H1 (cell line): ENCODE results near the gene BPI. TPM values are rescaled to one million over a fixed set of nuclear protein-coding genes. Genes with fewer than 3 reads are reported as not detected.

ENCODE experiments used
- CTCF ChIA-PET: fragments of 300-600 bp; sonication (Branson Sonifier 250); formaldehyde crosslinking; loops from one replicate; lab custom pipeline; 2021; ENCODE audit not compliant: partially characterized antibody; lab: Charles Lee
- POLR2A ChIA-PET: fragments of 300-600 bp; sonication (Branson Sonifier 250); formaldehyde crosslinking; loops from one replicate; lab custom pipeline; 2021; ENCODE audit warnings: inconsistent platforms; ENCODE audit not compliant: partially characterized antibody; lab: Charles Lee
- DNase-seq, 2 experiments: peaks; one replicate each; pipeline versions ENCODE4 v3.0.0 to v3.0.0-alpha.2; 2010 to 2022; ENCODE audit warnings: low spot score in 2 of 2, low read depth in 1 of 2, mixed read lengths in 1 of 2
- FAIRE-seq: peaks from 2 replicates; lab custom pipeline; 2011; peaks lifted over from hg19 to GRCh38; lab: Jason Lieb, UNC
- H2AFZ ChIP-seq: 2 replicates; pipeline ENCODE4 v1.8.1; 2012; ENCODE audit warnings: low read length, inconsistent platforms
- H2AK5ac ChIP-seq: 2 replicates; pipeline ENCODE4 v1.6.1; 2013; ENCODE audit warnings: low read depth, low read length
- H2BK120ac ChIP-seq: replicated peaks from 2 replicates; pipeline ENCODE3; 2013; ENCODE audit warnings: low read depth, low read length, inconsistent platforms
- H2BK12ac ChIP-seq: 2 replicates; pipeline ENCODE4 v1.6.1; 2013; ENCODE audit warnings: low read depth, low read length
- H2BK15ac ChIP-seq: 2 replicates; pipeline ENCODE4 v1.6.1; 2013; ENCODE audit warnings: low read length
- H2BK20ac ChIP-seq: 2 replicates; pipeline ENCODE4 v1.6.1; 2013; ENCODE audit warnings: low read length
- H2BK5ac ChIP-seq: 2 replicates; pipeline ENCODE4 v1.6.1; 2013; ENCODE audit warnings: low read depth, low read length
- H3K14ac ChIP-seq: 2 replicates; pipeline ENCODE4 v1.6.1; 2013; ENCODE audit warnings: inconsistent platforms; ENCODE audit not compliant: insufficient read length
- H3K18ac ChIP-seq: 2 replicates; pipeline ENCODE4 v1.6.1; 2013; ENCODE audit warnings: low read length; ENCODE audit errors: extremely low read depth
- H3K23ac ChIP-seq: 2 replicates; pipeline ENCODE4 v1.6.1; 2013; ENCODE audit warnings: inconsistent platforms; ENCODE audit not compliant: insufficient read length
- H3K23me2 ChIP-seq: 2 replicates; pipeline ENCODE4 v1.6.1; 2013; ENCODE audit warnings: low read depth, low read length
- H3K27ac ChIP-seq: 2 replicates; pipeline ENCODE4 v1.6.1; 2011; ENCODE audit warnings: low read depth, low read length, inconsistent platforms
- H3K27me3 ChIP-seq, 4 experiments: replicated peaks in 1 of 4; 1 replicate in 1 of 4; 2 replicates in 3 of 4; pipeline versions ENCODE4 v1.6.1 to v1.8.1; 2011 to 2013; ENCODE audit warnings: low read length in 3 of 4, mild to moderate bottlenecking in 3 of 4, inconsistent platforms in 2 of 4, mixed read lengths in 2 of 4, moderate library complexity in 1 of 4; ENCODE audit not compliant: control insufficient read depth in 3 of 4, insufficient read depth in 3 of 4; ENCODE audit errors: extremely low read depth in 1 of 4
- H3K36me3 ChIP-seq, 4 experiments: 2 replicates each; pipeline versions ENCODE4 v1.6.1 to v1.8.1; 2011 to 2013; ENCODE audit warnings: mild to moderate bottlenecking in 4 of 4, low read length in 3 of 4, moderate library complexity in 2 of 4, control low read depth in 1 of 4, inconsistent platforms in 1 of 4; ENCODE audit not compliant: insufficient read depth in 4 of 4, control insufficient read depth in 2 of 4
- H3K4ac ChIP-seq: replicated peaks from 2 replicates; pipeline ENCODE3; 2013; ENCODE audit warnings: low read length, low read depth, mixed read lengths, inconsistent platforms; ENCODE audit not compliant: insufficient read length
- H3K4me1 ChIP-seq, 4 experiments: replicated peaks in 1 of 4; 1 replicate in 1 of 4; 2 replicates in 3 of 4; pipeline versions ENCODE4 v1.6.1 to v1.8.1; 2011 to 2013; ENCODE audit warnings: low read length in 3 of 4, inconsistent platforms in 2 of 4, mixed read lengths in 1 of 4; ENCODE audit not compliant: insufficient read depth in 4 of 4, control insufficient read depth in 3 of 4
- H3K4me2 ChIP-seq, 2 experiments: 2 replicates each; pipeline versions ENCODE4 v1.6.1 to v1.8.1; 2011 to 2013; ENCODE audit warnings: low read depth in 2 of 2, low read length in 2 of 2, control low read depth in 1 of 2, inconsistent platforms in 1 of 2, mild to moderate bottlenecking in 1 of 2; ENCODE audit not compliant: insufficient read depth in 1 of 2
- H3K4me3 ChIP-seq, 4 experiments: fragments of 200-600, 300-600 bp in 1 of 4; sonication (generic), shearing (Covaris generic), sonication (Bioruptor Twin) in 1 of 4; 2 replicates each; pipeline versions ENCODE4 v1.5.1 to v1.8.1; 2011 to 2016; ENCODE audit warnings: low read length in 4 of 4, low read depth in 3 of 4, control low read depth in 2 of 4, inconsistent platforms in 2 of 4, mild to moderate bottlenecking in 2 of 4, mixed read lengths in 1 of 4, moderate library complexity in 1 of 4; ENCODE audit not compliant: insufficient read depth in 2 of 4; ENCODE audit errors: extremely low read depth in 1 of 4
- H3K56ac ChIP-seq: replicated peaks from 2 replicates; pipeline ENCODE3; 2013; ENCODE audit warnings: low read depth, mild to moderate bottlenecking, mixed read lengths, low read length, inconsistent platforms; ENCODE audit not compliant: insufficient read length
- H3K79me1 ChIP-seq: 2 replicates; pipeline ENCODE4 v1.6.1; 2013; ENCODE audit warnings: low read depth, low read length, control low read depth
- H3K79me2 ChIP-seq, 2 experiments: 2 replicates each; pipeline versions ENCODE4 v1.6.1 to v1.8.1; 2012 to 2013; ENCODE audit warnings: low read length in 2 of 2, mild to moderate bottlenecking in 2 of 2, inconsistent platforms in 1 of 2; ENCODE audit not compliant: insufficient read depth in 2 of 2, control insufficient read depth in 1 of 2
- H3K9ac ChIP-seq, 4 experiments: replicated peaks in 1 of 4; 1 replicate in 1 of 4; 2 replicates in 3 of 4; pipeline versions ENCODE4 v1.6.1 to v1.8.1; 2011 to 2013; ENCODE audit warnings: low read depth in 3 of 4, low read length in 3 of 4, control low read depth in 2 of 4, mild to moderate bottlenecking in 2 of 4, moderate library complexity in 2 of 4, inconsistent platforms in 1 of 4; ENCODE audit errors: extremely low read depth in 1 of 4
- H3K9me3 ChIP-seq, 2 experiments: 2 replicates each; pipeline versions ENCODE4 v1.6.1 to v1.8.1; 2012 to 2013; ENCODE audit warnings: mild to moderate bottlenecking in 2 of 2, moderate library complexity in 2 of 2, control low read depth in 1 of 2, inconsistent platforms in 1 of 2, low read depth in 1 of 2, low read length in 1 of 2, mixed read lengths in 1 of 2; ENCODE audit not compliant: insufficient read depth in 2 of 2
- H4K20me1 ChIP-seq, 2 experiments: replicated peaks in 1 of 2; 2 replicates each; pipeline versions ENCODE3 to v1.8.1; 2011 to 2013; ENCODE audit warnings: inconsistent platforms in 2 of 2, low read length in 2 of 2, mild to moderate bottlenecking in 1 of 2; ENCODE audit not compliant: insufficient read depth in 2 of 2, control insufficient read depth in 1 of 2
- H4K5ac ChIP-seq: 2 replicates; pipeline ENCODE4 v1.6.1; 2013; ENCODE audit warnings: low read length, low read depth, mixed read lengths, inconsistent platforms; ENCODE audit not compliant: insufficient read length
- H4K8ac ChIP-seq: 2 replicates; pipeline ENCODE4 v1.8.0; 2013; ENCODE audit warnings: mild to moderate bottlenecking, moderate library complexity, low read length, inconsistent platforms; ENCODE audit not compliant: insufficient read depth; ENCODE audit errors: extremely low read depth
- H4K91ac ChIP-seq: replicated peaks from 2 replicates; pipeline ENCODE3; 2013; ENCODE audit warnings: low read length, mixed read lengths, inconsistent platforms; ENCODE audit not compliant: insufficient read length
- WGBS, 2 experiments: shearing (Covaris generic) in 1 of 2; methylation state at CpG; one replicate each; pipeline versions ENCODE4 v1.1.6 to v1.1.7; 2013 to 2015; ENCODE audit warnings: low lambda C conversion rate in 2 of 2, mixed read lengths in 2 of 2, inconsistent platforms in 1 of 2, low coverage in 1 of 2, missing lambda C conversion rate in 1 of 2; ENCODE audit not compliant: insufficient replicate concordance in 2 of 2, insufficient coverage in 1 of 2, insufficient read length in 1 of 2; ENCODE audit errors: extremely low coverage in 1 of 2, missing lambda C conversion rate in 1 of 2; 5-methylcytosine and 5-hydroxymethylcytosine counted together
- polyA plus RNA-seq, 7 experiments: library from polyadenylated mRNA; depleted of rRNA in 3 of 7; stranded (reverse) in 5 of 7; unstranded in 2 of 7; fragments of >200 nt in 5 of 7; fragments of 200-250 nt in 2 of 7; gene quantifications; 1 replicate in 5 of 7; 2 replicates in 1 of 7; 4 replicates in 1 of 7; pipeline versions ENCODE4 v1.2.1 to v1.2.3, GENCODE V29; 2011 to 2013; ENCODE audit warnings: missing spikeins in 2 of 7, mixed read lengths in 2 of 7
- total RNA-seq: library from RNA; stranded (reverse); fragmentation: NEBNext Ultra II Directional; extraction: Animal tissue kit (Norgen Biotek cat#: 25700); gene quantifications from 2 replicates; pipeline ENCODE4 v1.2.1, GENCODE V29; 2021

The BPI gene
- total and polyA plus RNA-seq, 2 of the 8 experiments (the other 6 are each of a cell fraction or from before 2014, with no cell fraction given): not detected

DNA sequence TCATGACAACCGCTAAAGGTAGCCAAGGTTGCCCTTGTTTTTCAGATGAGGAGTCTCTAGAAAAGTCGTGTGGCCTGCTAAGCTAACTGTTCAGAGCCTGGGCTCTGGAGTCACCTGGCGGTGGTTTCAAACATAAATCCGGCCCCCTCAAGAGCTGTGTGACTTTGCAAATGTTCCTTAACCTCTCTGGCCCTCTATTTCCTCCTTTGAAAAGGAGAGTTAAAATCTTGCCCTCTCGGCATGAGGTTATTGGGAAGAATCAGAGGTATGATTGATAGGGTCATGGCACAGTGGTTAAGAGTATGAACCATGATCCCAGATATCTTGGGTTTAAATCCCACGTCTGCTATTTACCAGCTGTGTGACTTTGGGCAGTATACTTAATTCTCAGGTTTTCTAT is 36.7 kb downstream of the BPI start:
- WGBS, 2 experiments: 81% methylated on average over 6 of the region's 6 CpGs; no CpG with 5 or more reads in 1 of the 2 experiments
- Histone ChIP-seq H4K20me1 (no peaks in the 10 kb centered on the region), H3K4ac (no peak overlapping the region), H2BK120ac (no peak overlapping the region), H2BK12ac (no peak overlapping the region), H3K14ac (no peak overlapping the region), H3K36me3 (no peaks in the 10 kb centered on the region), H3K4me3 (no peak overlapping the region), H3K4me1 (peaks cover 10 to 24% (median 15%) of the 10 kb centered on the region in 4 experiments), H2BK15ac (no peak overlapping the region), H3K18ac (no peak overlapping the region), H3K23me2 (no peaks in the 10 kb centered on the region), H2BK5ac (no peak overlapping the region), H2AFZ (no peak overlapping the region), H4K8ac (no peak overlapping the region), H3K27me3 (no peaks in the 10 kb centered on the region), H3K9ac (no peak overlapping the region), H3K56ac (no peak overlapping the region), H3K79me1 (no peaks in the 10 kb centered on the region), H4K91ac (no peak overlapping the region), H2BK20ac (peak overlapping the region; percentile 1; the same call in 1 of the 2 replicates), H3K9me3 (peaks cover 0 to 5% of the 10 kb centered on the region in 2 experiments; a peak in 2 of 4 replicates), H4K5ac (no peak overlapping the region), H3K4me2 (no peak overlapping the region), H3K79me2 (no peaks in the 10 kb centered on the region), H2AK5ac (no peak overlapping the region), H3K23ac (no peak overlapping the region), H3K27ac (no peak overlapping the region)
- DNase-seq: no peak
- ChIA-PET POLR2A (interaction anchor here (0.9 to 4.2 kb wide), 5 partner anchors 14 to 106 kb away, joined by 3 to 26 read pairs (median 6); partner anchors contain the start of gene SNHG17), CTCF (interaction anchor here (0.8 to 9.6 kb wide), 9 partner anchors 15 to 390 kb away, joined by 3 to 390 read pairs (median 10); partner anchors contain the start of gene LBP)
- FAIRE-seq: no peak
